Measurements from ENCODE around the gene CYP39A1. TPM values are rescaled to one million over a fixed set of nuclear protein-coding genes. Genes with fewer than 3 reads are reported as not detected.

Gene CYP39A1
- polyA plus RNA-seq, 3 donors from 2014 or later: not detected

GRCh38 chr6:46635462-46635861, 17.2 kb downstream of the CYP39A1 start:
- Mint-ChIP-seq H3K27ac (no peak overlapping the region), H3K36me3 (no peaks in the 10 kb centered on the region), H3K4me1 (no peaks in the 10 kb centered on the region), H3K4me3 (no peak overlapping the region), H3K9me3 (peaks cover 0 to 2% (median 0%) of the 10 kb centered on the region in 6 donors), H3K27me3 (ENCODE audit: low read depth in 3 of 3) (peaks cover 2 to 8% (median 3%) of the 10 kb centered on the region in 3 donors)
- DNase-seq: no peak

DNA sequence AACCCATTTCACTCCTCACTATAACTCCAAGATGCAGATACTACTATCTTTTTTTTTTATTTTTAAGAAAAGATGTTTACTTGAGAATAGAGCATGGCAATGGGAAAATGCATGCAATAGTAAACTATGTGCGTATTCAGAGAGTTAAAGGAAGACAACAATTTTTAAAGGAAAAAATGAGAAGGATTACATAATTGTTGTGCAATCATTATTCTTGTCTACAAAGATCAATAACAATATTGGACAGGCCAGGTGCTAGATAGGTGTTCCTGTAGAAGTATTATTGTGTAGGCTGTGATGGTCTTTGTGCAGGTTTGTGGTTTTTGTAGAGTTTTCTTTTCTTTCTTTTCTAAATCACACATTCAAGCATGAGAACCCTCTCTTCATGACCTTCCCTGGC, 20.6 kb downstream of the CYP39A1 start:
- H3K9me3 Mint-ChIP-seq: no peaks in the 10 kb centered on the region
- H3K27ac Mint-ChIP-seq: no peak overlapping the region
- no peaks in the 10 kb centered on the region for H3K36me3 Mint-ChIP-seq
- no peaks in the 10 kb centered on the region for H3K4me1 Mint-ChIP-seq
- H3K27me3 Mint-ChIP-seq (ENCODE audit: low read depth in 3 of 3): peaks cover 0 to 7% (median 4%) of the 10 kb centered on the region in 3 donors
- DNase-seq: no peak
- no peak overlapping the region for H3K4me3 Mint-ChIP-seq

GRCh38 chr6:46629691-46630090, 22.9 kb downstream of the CYP39A1 start:
- H3K27me3 Mint-ChIP-seq (ENCODE audit: low read depth in 3 of 3): peaks cover 0 to 8% (median 4%) of the 10 kb centered on the region in 3 donors
- DNase-seq: no peak
- no peak overlapping the region for H3K27ac Mint-ChIP-seq
- peaks cover 0 to 6% of the 10 kb centered on the region in 2 donors for H3K4me1 Mint-ChIP-seq
- H3K4me3 Mint-ChIP-seq: no peak overlapping the region
- no peaks in the 10 kb centered on the region for H3K36me3 Mint-ChIP-seq
- no peaks in the 10 kb centered on the region for H3K9me3 Mint-ChIP-seq

DNA sequence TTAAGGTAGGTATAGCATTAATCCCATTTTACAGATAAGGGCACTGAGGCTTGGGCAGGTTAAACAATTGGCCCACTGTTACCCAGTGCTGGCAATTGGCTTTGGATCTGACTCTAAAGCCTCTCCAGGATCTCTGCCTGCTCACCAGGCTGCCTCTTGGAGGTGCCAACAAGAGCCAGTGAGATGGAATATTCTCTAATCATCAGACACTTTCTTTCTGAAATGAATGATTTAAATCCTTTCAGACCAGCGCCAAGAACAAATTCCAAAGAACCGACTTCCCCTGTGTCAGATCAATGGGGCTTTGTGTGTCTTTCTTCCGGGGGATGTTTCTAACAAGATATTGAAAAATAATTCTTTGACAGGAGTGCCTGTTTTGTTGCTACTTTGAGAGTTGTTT, 23.6 kb downstream of the CYP39A1 start:
- H3K27ac Mint-ChIP-seq: no peak overlapping the region
- no peak for DNase-seq
- H3K27me3 Mint-ChIP-seq (ENCODE audit: low read depth in 3 of 3): peaks cover 0 to 6% (median 4%) of the 10 kb centered on the region in 3 donors
- H3K4me3 Mint-ChIP-seq: no peak overlapping the region
- H3K36me3 Mint-ChIP-seq: no peaks in the 10 kb centered on the region
- H3K4me1 Mint-ChIP-seq: peaks cover 0 to 6% of the 10 kb centered on the region in 2 donors
- no peaks in the 10 kb centered on the region for H3K9me3 Mint-ChIP-seq

GRCh38 chr6:46628498-46628897, 24.1 kb downstream of the CYP39A1 start:
- peaks cover 0 to 6% of the 10 kb centered on the region in 2 donors for H3K4me1 Mint-ChIP-seq
- no peak overlapping the region for H3K27ac Mint-ChIP-seq
- no peaks in the 10 kb centered on the region for H3K9me3 Mint-ChIP-seq

DNA sequence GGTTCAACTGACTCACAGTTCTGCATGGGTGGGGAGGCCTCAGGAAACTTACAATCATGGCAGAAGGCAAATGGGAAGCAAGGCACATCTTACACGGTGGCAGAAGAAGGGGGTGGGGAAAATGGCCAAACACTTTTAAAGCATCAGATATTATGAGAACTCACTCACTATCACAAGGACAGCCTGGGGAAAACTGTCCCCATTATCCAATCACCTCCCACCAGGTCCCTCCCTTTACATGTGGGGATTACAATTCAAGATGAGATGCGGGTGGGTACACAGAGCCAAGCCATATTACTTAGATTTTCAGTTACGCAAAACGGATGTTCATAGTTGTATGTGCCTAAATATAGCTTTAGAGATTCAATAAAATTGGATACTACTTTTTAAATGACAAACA, 25.6 kb downstream of the CYP39A1 start:
- no peak for DNase-seq
- H3K27me3 Mint-ChIP-seq (ENCODE audit: low read depth in 3 of 3): peaks cover 0 to 7% (median 6%) of the 10 kb centered on the region in 3 donors
- peaks cover 0 to 2% (median 0%) of the 10 kb centered on the region in 6 donors for H3K9me3 Mint-ChIP-seq
- no peak overlapping the region for H3K27ac Mint-ChIP-seq
- no peaks in the 10 kb centered on the region for H3K36me3 Mint-ChIP-seq
- H3K4me3 Mint-ChIP-seq: no peak overlapping the region
- H3K4me1 Mint-ChIP-seq: peaks cover 0 to 6% of the 10 kb centered on the region in 2 donors

More at GRCh38 chr6:46628498-46628897, 24.1 kb downstream of the CYP39A1 start:
- H3K27me3 Mint-ChIP-seq (ENCODE audit: low read depth in 3 of 3): peaks cover 0 to 6% (median 6%) of the 10 kb centered on the region in 3 donors
- no peak overlapping the region for H3K4me3 Mint-ChIP-seq
- no peak for DNase-seq
- no peaks in the 10 kb centered on the region for H3K36me3 Mint-ChIP-seq

GRCh38 chr6:46626228-46626909, 26.2 kb downstream of the CYP39A1 start:
- Mint-ChIP-seq H3K4me1 (peaks cover 0 to 6% of the 10 kb centered on the region in 2 donors), H3K9me3 (peaks cover 0 to 2% (median 0%) of the 10 kb centered on the region in 6 donors), H3K27me3 (ENCODE audit: low read depth in 3 of 3) (peaks cover 0 to 7% (median 6%) of the 10 kb centered on the region in 3 donors), H3K4me3 (no peak overlapping the region), H3K27ac (no peak overlapping the region), H3K36me3 (no peaks in the 10 kb centered on the region)
- peak in 1 of 3 donors; percentile 10 for DNase-seq

DNA sequence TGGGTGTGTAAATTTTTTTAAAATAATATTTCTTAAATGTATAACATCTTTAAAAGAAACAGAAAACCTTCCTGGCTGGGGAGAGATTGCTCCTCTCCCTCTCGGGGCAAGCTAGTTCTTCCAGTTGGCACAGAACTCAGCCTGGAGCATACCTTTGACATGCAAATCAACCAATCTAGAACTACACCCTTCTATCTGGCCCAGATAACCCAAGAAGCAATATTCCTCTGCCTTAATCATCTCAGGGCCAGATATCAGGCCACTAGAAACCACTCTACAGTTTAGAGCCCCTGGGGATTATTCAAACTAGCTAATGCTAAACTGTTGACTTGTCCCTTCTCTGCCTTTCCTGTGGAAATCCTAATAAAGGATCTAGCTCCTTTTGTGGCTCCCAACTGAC, 33.9 kb downstream of the CYP39A1 start:
- Mint-ChIP-seq H3K4me3 (no peak overlapping the region), H3K27me3 (ENCODE audit: low read depth in 3 of 3) (peaks cover 0 to 16% (median 6%) of the 10 kb centered on the region in 3 donors), H3K4me1 (no peaks in the 10 kb centered on the region), H3K36me3 (no peaks in the 10 kb centered on the region), H3K27ac (no peak overlapping the region), H3K9me3 (peaks cover 0 to 2% (median 0%) of the 10 kb centered on the region in 6 donors)
- DNase-seq: no peak

- peaks cover 0 to 7% (median 6%) of the 10 kb centered on the region in 3 donors for H3K27me3 Mint-ChIP-seq (ENCODE audit: low read depth in 3 of 3)
- no peak overlapping the region for H3K4me3 Mint-ChIP-seq
- no peaks in the 10 kb centered on the region for H3K9me3 Mint-ChIP-seq
- H3K4me1 Mint-ChIP-seq: no peaks in the 10 kb centered on the region
- DNase-seq: no peak
- H3K27ac Mint-ChIP-seq: no peak overlapping the region
- no peaks in the 10 kb centered on the region for H3K36me3 Mint-ChIP-seq
Observed at GRCh38 chr6:46612645-46613044, 40.0 kb downstream of the CYP39A1 start.

DNA sequence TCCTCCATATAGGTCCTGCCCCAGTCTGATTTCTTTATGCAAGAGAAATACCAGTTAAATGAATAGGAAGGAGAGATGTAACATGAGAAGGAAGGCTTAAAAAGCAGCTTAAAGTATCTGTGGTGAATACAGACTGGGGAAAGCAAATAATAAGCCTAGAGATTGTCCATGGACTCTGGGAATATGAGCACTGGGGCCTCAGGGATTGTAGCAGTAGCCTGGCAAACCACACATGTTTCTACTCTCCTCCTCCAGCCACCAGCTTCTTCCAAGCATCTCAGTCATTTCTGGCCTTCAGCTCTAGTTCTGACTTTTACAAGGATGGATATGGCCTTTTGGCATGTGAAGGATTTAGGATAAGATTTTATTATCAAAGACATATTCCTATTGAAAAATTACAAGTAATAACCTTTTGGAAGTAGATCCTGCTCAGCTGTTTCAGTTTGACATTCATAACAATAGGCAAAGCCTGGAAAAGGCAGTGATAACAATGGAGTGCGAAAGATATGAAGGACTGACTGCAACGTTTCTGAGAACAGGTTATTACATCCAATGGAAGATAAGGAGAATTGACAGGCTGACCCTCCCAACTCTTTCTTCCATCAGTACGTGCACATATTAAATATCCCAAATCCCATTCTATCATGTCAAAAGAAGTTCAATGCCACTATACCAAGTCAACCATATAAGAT, 41.6 kb downstream of the CYP39A1 start:
- no peak overlapping the region for H3K27ac Mint-ChIP-seq
- peaks cover 0 to 7% (median 4%) of the 10 kb centered on the region in 3 donors for H3K27me3 Mint-ChIP-seq (ENCODE audit: low read depth in 3 of 3)
- H3K9me3 Mint-ChIP-seq: no peaks in the 10 kb centered on the region
- H3K4me1 Mint-ChIP-seq: no peaks in the 10 kb centered on the region
- no peak overlapping the region for H3K4me3 Mint-ChIP-seq
- no peak for DNase-seq
- H3K36me3 Mint-ChIP-seq: no peaks in the 10 kb centered on the region

DNA sequence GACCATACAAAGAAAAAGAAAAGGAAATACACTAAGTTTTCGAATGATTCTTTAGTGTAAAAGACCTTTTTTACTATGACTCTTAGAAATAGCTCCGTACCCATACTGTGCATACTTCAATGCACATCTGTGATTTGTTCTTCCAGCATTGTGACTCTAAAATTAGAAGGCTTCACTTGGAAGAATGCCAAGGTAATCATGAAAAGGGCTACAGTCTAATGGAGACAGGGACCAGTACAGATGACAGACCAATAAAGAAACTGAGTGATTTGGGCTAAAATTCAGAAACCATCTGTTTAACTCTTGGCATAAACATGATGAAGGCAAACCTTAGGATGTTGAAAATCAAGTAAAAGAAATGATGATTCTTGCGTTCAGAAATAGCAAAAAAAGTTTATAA, 46.3 kb downstream of the CYP39A1 start:
- Mint-ChIP-seq H3K27ac (no peak overlapping the region), H3K36me3 (no peaks in the 10 kb centered on the region), H3K4me1 (no peaks in the 10 kb centered on the region), H3K4me3 (no peak overlapping the region), H3K27me3 (ENCODE audit: low read depth in 3 of 3) (peaks cover 4 to 6% (median 5%) of the 10 kb centered on the region in 3 donors), H3K9me3 (peaks cover 0 to under 1% (median 0%) of the 10 kb centered on the region in 6 donors)
- no peak for DNase-seq

- peaks cover 0 to 4% (median 0%) of the 10 kb centered on the region in 6 donors for H3K9me3 Mint-ChIP-seq
- H3K27ac Mint-ChIP-seq: no peak overlapping the region
Observed at GRCh38 chr6:46605091-46605797, 47.4 kb downstream of the CYP39A1 start.

DNA sequence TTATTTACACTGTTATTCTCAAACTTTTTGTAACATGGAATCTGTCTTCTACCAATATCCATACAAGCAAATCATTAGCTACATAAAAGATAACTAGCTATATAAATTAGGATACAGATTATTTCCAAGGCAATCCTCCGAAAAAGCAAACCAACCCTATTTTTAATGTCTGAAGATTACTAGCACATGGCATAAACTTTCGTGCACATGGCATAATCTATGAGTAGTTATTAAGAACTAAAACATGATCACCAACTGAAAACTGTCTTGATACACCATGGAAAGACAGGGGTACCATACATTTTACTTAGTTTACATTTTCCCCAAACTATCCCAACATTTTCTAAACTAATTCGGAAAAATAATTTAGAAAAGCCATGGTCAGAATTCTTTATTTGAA, 54.4 kb downstream of the CYP39A1 start:
- Mint-ChIP-seq H3K27ac (no peak overlapping the region), H3K4me1 (no peaks in the 10 kb centered on the region), H3K36me3 (no peaks in the 10 kb centered on the region), H3K9me3 (peaks cover 0 to 6% (median 2%) of the 10 kb centered on the region in 6 donors), H3K4me3 (no peak overlapping the region), H3K27me3 (ENCODE audit: low read depth in 3 of 3) (peaks cover 3 to 8% (median 8%) of the 10 kb centered on the region in 3 donors)
- no peak for DNase-seq

More at GRCh38 chr6:46605091-46605797, 47.4 kb downstream of the CYP39A1 start:
- DNase-seq: no peak
- Mint-ChIP-seq H3K4me3 (no peak overlapping the region), H3K4me1 (no peaks in the 10 kb centered on the region), H3K27me3 (ENCODE audit: low read depth in 3 of 3) (peaks cover 0 to 8% (median 6%) of the 10 kb centered on the region in 3 donors), H3K36me3 (no peaks in the 10 kb centered on the region)

DNA sequence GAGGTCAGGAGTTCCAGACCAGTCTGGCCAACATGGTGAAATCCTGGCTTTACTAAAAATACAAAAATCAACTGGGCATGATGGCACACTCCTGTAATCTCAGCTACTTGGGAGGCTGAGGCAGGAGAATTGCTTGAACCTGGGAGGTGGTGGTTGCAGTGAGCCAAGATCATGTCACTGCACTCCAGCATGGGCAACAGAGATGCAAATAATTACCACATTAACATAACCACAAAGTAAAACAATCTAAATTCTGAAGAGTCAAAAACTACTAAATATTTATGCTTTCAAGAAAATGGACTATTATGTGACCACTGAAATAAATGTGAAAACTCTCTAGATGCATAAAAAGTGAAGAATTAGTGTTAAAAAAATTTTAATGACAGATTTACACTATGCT, 59.9 kb downstream of the CYP39A1 start:
- no peaks in the 10 kb centered on the region for H3K36me3 Mint-ChIP-seq
- no peak overlapping the region for H3K4me3 Mint-ChIP-seq
- peaks cover 0 to 6% (median 0%) of the 10 kb centered on the region in 6 donors for H3K9me3 Mint-ChIP-seq
- H3K27me3 Mint-ChIP-seq (ENCODE audit: low read depth in 3 of 3): peaks cover 4 to 10% (median 9%) of the 10 kb centered on the region in 3 donors
- H3K4me1 Mint-ChIP-seq: no peaks in the 10 kb centered on the region
- no peak for DNase-seq
- no peak overlapping the region for H3K27ac Mint-ChIP-seq

All from immature natural killer cell (primary cell).